SKM-1 (cell line): ENCODE measurements around the gene APOM.

Experiments used
- DNase-seq: peaks from one replicate; lab custom pipeline; 2025; ENCODE audit not compliant: unreplicated experiment; lab: John Stamatoyannopoulos, UW

APOM gene

DNA sequence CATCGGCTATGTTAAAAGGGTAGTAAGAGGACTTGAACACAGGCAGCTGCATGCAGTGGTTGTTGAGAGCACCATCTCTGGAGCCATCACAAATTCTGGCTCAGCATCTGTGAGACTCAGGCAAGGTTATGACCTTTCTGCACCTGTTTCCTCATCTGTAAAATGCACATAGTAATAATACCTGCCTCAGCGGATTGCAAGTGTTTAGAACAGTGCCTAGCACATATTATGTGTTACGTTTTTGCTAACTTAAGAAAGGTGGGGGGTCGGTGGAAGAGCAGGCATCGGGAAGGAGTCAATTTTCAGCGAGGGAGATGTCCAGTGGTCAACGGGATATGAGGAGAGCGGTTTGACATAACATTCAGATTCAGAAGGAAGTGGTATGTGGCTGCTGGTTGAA lies 22.3 kb downstream of the APOM start:
- no peak for DNase-seq

DNA sequence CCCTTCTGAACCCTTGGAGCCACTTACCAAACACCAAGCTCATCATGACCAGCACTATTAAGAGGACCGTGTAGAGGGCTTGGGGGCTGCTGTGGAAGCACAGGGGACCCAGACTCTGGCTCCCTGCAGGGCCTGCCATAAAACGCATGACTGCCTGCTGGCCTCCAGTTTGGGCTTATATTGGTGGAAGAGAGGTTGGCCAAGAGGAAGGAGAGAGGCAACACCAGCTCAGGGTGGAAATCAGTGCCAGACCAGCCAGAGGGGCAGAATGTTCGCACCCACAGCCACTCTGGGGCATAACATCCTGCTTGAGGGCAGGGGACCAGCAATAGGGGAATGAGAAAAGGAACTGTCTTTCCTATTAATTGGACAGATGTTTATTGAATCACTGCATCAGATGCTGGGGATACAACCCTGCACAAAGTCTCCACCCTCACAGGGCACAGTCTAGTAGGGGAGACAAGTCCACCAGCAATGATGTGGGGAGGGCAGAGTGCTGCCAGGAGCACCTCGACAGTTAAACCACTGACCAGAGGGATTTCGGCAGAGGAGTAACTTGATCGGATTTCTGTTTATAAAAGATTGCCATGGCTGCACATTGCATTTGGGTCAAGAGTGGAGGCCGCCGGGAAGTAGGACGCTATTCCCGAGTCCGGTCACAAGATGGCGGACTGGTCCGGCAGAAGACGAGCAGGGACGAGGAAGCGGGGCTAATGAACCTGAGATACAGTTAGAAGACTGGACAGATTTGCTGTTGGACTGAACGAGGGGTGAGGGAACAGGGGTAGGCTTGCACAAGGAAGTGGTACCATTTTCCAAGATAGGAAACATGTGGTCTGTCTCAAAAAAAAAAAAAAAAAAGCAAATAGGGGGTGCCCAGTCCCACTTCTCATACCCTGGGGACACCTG lies 24.8 kb downstream of the APOM start, which contains the start of gene LY6G5C:
TSS of gene LY6G5C (minus strand) at position 842 of the 909 bp plus-strand sequence. CDS start at position 148, 694 bp downstream.
- peak; percentile 49 for DNase-seq

DNA sequence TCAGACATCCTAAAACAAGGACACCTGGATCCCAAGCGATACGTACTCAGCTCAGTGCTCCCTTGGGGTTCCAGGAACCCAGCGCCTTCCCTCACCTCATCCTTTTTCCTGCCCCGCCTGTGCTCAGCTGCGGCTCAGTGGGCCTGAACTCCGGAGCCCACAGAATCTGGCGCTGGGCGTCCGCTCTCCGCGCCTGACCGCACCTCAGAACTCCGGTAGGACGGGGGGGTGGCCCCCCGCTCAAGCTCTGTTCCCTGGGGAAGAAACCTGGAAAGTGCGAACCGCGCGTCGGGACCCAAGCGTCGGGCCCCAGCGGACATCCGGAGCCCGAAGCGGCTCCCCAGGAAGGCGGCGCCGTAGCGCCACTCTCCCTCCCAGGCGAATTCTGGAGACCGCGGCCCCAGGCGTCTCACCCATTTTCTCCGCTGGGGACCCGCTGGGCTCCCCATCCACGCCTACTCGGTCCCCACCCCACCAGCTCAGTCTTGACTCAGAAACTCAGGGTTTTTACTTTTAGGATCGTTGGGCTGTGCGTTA lies 25.5 kb downstream of the APOM start:
- no peak for DNase-seq

GRCh38 chr6:31683591-31683990 lies 27.9 kb downstream of the APOM start:
- no peak for DNase-seq

- no peak for DNase-seq
Observed at GRCh38 chr6:31686483-31686882, 30.8 kb downstream of the APOM start.

- no peak for DNase-seq
Observed at GRCh38 chr6:31687321-31687720, 31.6 kb downstream of the APOM start.

GRCh38 chr6:31687860-31688693 lies 32.4 kb downstream of the APOM start:
- no peak for DNase-seq

DNA sequence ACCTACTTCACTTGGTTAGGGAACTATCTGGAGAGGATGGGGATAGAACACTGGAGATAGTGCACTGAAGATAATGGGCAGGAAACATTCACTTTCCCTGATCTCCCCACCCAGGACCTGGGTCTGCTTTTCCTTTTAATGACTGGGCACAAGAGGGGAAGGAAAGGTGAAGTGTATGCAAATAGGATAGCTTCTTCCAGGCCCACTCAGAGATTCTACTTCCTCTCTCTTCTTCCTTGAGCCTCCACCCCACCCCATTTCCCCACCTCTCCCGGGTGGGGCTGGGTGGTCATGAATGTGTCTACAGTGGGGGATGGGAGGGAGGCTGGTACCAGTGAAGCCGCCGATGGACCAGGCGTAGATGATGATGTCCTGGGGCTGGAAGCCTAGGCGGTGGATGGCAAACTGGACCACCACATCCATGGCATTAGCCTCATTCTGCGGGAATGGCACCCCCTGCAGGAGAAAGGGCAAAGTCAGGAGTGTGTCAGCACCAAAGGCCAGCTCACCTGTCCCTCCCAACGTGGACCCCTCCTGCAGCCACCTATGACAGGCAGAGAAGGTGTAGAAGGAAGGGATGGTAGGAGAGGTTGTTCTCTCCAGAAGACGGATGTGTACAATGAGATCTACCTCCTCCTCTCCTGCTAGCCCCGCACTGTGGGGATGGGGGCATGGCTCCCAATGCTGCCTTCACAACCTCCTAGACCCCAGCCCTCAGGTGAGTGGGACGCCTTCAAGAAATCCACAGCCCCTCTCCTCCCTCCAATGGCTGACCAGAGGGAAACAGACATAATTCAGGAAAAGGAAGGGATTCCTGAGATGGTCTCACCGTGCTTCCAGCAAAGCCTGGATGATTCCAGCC lies 33.8 kb downstream of the APOM start:
- no peak for DNase-seq

- DNase-seq: no peak
Observed at GRCh38 chr6:31690231-31691077, 34.8 kb downstream of the APOM start.

DNA sequence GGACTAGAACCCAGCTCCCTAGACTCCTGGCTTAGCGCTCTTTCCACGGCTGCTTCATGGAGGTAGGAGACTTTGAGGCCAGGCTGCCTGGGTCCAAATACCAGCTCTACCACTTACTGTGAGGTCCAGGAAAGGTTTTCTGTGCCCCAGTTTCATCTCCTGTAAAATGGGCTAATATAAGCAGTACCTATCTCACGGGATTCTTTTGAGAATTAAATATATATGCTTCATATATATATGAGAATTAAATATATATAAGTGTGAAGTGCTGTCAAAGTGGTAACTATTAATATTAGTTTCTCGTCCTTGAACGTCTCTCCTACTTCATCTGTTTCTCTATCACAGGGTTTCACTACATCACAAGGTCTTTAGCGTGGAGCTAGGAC lies 35.4 kb downstream of the APOM start:
- no peak for DNase-seq

- no peak for DNase-seq
Observed at GRCh38 chr6:31691564-31692108, 35.9 kb downstream of the APOM start.

- DNase-seq: no peak
Observed at GRCh38 chr6:31692353-31692752, 36.7 kb downstream of the APOM start.

DNA sequence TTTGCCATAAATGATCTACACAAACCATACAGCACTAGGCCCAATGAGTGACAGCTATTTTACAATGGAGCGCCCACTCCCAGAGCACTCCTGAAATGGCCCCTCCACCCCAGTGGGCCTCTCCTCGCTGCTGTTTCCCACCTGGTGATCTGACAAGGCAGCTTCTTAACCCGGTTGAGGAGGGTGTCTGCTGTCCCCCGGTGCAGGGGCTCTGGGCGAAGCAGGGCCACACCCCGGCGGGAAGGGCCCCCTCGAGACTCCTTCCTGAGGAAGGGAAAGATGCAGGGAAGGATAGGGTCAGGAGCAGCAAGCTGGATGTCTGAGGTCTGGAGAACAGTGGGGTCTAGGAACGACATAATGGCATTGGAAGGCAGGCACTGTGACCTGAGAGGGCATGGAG lies 37.2 kb downstream of the APOM start:
- no peak for DNase-seq

DNA sequence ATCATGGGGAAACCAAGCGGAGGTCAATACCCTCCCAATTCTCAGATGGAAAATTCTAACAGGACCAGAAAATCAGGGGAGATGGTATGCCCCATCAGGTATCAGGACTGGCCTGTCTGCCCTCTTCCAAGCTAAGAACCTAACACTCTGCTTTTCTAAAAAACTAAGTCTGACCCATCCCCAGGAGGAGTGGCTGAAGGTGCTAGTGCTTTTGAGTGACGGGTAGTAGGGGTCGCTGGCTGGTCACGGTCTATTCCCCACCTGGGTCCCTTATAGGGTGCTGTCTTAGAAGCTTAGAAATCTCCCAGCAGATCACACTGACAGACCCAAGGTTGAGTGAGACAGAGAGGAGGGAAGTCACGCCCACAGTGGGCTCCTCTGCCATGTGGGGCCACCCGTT lies 37.8 kb downstream of the APOM start:
- no peak for DNase-seq

DNA sequence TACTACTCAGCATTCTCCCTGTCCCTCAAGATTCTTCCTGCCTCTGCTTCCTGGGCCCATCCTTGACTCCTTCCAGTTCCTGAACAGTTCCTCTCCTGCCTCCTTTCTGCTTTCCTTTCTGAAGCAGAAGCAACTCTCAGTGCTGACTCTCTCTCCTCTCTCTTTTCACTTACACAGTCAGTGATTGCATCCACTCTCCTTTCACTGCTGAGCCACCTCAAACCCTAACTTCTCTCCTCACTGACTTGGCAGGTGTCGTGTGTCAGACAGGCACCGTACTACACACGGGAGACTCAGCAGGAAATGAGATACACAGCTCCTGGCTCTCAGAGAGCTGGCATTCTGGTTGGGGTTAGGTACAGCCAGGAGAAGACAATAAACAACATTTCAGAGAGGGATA lies 41.9 kb downstream of the APOM start:
- DNase-seq: no peak

- no peak for DNase-seq
Observed at GRCh38 chr6:31700740-31701401, 45.2 kb downstream of the APOM start.

DNA sequence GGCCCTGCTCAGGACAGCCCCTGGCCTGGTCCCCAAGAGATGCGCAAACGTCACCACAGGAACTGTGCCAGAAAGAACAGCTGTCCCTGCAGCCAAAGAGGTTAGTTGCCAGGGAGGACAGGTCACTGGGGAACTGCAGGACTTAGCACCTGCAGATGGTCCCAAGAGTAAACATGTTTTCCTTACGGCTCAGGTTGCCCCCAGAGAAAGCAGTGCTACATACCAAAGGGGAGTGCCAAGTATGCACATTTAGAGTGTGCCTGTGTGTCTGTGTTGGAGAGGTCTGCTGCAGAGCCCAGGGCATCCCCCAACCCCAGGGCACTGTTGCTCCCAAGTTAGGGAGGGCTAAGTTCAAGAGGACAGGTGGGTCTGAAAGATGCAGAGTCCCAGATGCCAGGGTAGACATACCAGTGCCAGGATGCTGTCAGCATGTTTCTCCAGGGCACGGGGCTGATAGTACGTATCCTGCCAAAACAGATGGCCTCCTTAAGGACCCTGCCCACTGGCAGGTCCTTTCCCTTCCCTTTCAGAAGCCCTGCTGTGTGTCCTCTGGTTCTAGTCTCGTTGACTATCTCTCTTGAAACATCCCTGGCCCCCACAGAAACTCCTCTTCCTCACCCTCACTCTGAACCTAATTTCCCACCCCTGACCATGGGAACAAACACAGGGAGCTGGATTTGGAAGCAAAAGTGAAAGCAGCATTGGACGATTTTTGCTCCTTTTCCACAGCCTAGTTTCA lies 46.1 kb downstream of the APOM start:
- no peak for DNase-seq

DNA sequence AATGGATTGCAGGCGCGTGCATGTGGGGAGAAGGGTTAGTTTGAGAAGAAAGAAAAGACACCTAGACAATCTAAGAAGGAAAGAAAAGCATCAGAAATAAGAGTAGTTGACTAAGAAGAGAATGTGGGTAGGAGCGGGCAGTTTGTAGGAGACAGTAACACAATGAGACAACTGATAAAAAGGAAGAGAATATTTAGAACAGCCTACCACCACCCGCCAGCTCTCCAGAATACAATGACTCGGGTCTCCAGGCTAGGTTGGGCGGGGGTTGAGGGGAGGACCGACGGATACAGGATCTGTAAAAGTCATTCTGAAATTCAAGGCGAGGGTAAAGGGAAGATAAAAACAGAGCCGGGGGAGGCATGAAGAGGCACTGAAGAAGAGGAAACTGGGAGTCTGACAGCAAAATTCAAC lies 46.7 kb downstream of the APOM start:
- no peak for DNase-seq
